Lower leg skin (tissue), 3 donors: ENCODE measurements around the gene SCAF4.

ENCODE experiments used
- CTCF ChIP-seq, 3 donors: fragments of 450-650 bp; IDR thresholded peaks; one replicate each; pipeline ENCODE4 v1.5.1; 2016; ENCODE audit warnings: antibody characterized with exemption in 3 of 3, mild to moderate bottlenecking in 3 of 3, moderate library complexity in 2 of 3
- POLR2A ChIP-seq, 2 donors: fragments of 450-650 bp; IDR thresholded peaks; one replicate each; pipeline ENCODE4 v1.6.1; 2016 to 2017; ENCODE audit warnings: antibody characterized with exemption in 2 of 2, mild to moderate bottlenecking in 1 of 2, moderate library complexity in 1 of 2

- no peak for TF ChIP-seq CTCF (IDR thresholded peaks at IDR 0.05)
- no peak for TF ChIP-seq POLR2A (IDR thresholded peaks at IDR 0.05)
These were observed 64.8 kb downstream of the SCAF4 start for GRCh38 chr21:31667132-31667531.
